Lower leg skin (tissue), 4 donors: ENCODE measurements around the gene WNT6. TPM values are rescaled to one million over a fixed set of nuclear protein-coding genes. Genes with fewer than 3 reads are reported as not detected.

Experiments
- DNase-seq, 2 donors: peaks; one replicate each; pipeline ENCODE4 v3.0.0-alpha.2; 2019; ENCODE audit warnings: low spot score in 2 of 2
- H3K4me3 ChIP-seq: fragments of 200-600 bp; sonication (generic); 2 replicates; pipeline ENCODE4 v1.5.1; 2017; ENCODE audit warnings: mild to moderate bottlenecking, low read depth; ENCODE audit not compliant: poor library complexity, severe bottlenecking
- CTCF ChIP-seq, 3 donors: fragments of 450-650 bp; IDR thresholded peaks; one replicate each; pipeline ENCODE4 v1.5.1; 2016; ENCODE audit warnings: antibody characterized with exemption in 3 of 3, mild to moderate bottlenecking in 3 of 3, moderate library complexity in 2 of 3
- POLR2A ChIP-seq, 2 donors: fragments of 450-650 bp; IDR thresholded peaks; one replicate each; pipeline ENCODE4 v1.6.1; 2016 to 2017; ENCODE audit warnings: antibody characterized with exemption in 2 of 2, mild to moderate bottlenecking in 1 of 2, moderate library complexity in 1 of 2
- WGBS, 2 donors: methylation state at CpG; one replicate each; pipeline ENCODE4 v1.1.5; 2018; 5-methylcytosine and 5-hydroxymethylcytosine counted together
- intact Hi-C: fragments of 100-400 bp; cut with DNase I; formaldehyde crosslinking; loops from one replicate; pipeline ENCODE4 v1.15.0; 2023; ENCODE audit warnings: low total_unique reads
- total RNA-seq, 4 donors: library from RNA; depleted of rRNA; stranded (reverse); fragments of >200 nt; gene quantifications; one replicate each; pipeline ENCODE4 v1.1.0, GENCODE V29; 2016

The WNT6 gene
- total RNA-seq, 4 donors from 2014 or later, result 1.3 to 5.5 (median 3.7) TPM

- intact Hi-C loops, result no loop called here
- no peak for TF ChIP-seq POLR2A (IDR thresholded peaks at IDR 0.05)
- TF ChIP-seq CTCF (IDR thresholded peaks at IDR 0.05), result no peak
- DNase-seq, result no peak
- 4 to 10% methylated on average over 24 to 52 of the region's 58 CpGs for WGBS, 2 donors
- H3K4me3 ChIP-seq, result peak within 1 kb of the TSS; percentile 12
Measured at GRCh38 chr2:218880102-218880858, 20.7 kb downstream of the WNT6 start, which contains the start of gene WNT10A. Gene WNT10A, plus strand, starts transcription at chr2:218880852. Its CDS starts 144 bp downstream, at chr2:218880996.

GRCh38 chr2:218880859-218881594 lies 21.4 kb downstream of the WNT6 start:
- TF ChIP-seq POLR2A (IDR thresholded peaks at IDR 0.05) (no peak), CTCF (IDR thresholded peaks at IDR 0.05) (no peak)
- WGBS, 2 donors, result 28 to 48% methylated on average over 3 to 23 of the region's 24 CpGs
- no peak for DNase-seq
- intact Hi-C loops, result no loop called here
- peak overlapping the region; percentile 12 for H3K4me3 ChIP-seq

- intact Hi-C loops, result no loop called here
- no peak for DNase-seq
- H3K4me3 ChIP-seq, result no peak overlapping the region
- WGBS, 2 donors, result 48 to 62% methylated on average over 5 to 13 of the region's 13 CpGs
- no peak for TF ChIP-seq CTCF (IDR thresholded peaks at IDR 0.05)
- no peak for TF ChIP-seq POLR2A (IDR thresholded peaks at IDR 0.05)
Measured at GRCh38 chr2:218881744-218882460, 22.3 kb downstream of the WNT6 start.

GRCh38 chr2:218882461-218882816 lies 22.8 kb downstream of the WNT6 start:
- TF ChIP-seq POLR2A (IDR thresholded peaks at IDR 0.05), result no peak
- no peak for TF ChIP-seq CTCF (IDR thresholded peaks at IDR 0.05)
- no peak overlapping the region for H3K4me3 ChIP-seq
- DNase-seq, result no peak
- 58 to 79% methylated on average over 1 of the region's 1 CpG for WGBS, 2 donors
- intact Hi-C loops, result no loop called here

- TF ChIP-seq POLR2A (IDR thresholded peaks at IDR 0.05) (no peak), CTCF (IDR thresholded peaks at IDR 0.05) (no peak)
- H3K4me3 ChIP-seq, result no peak overlapping the region
- intact Hi-C loops, result no loop called here
- DNase-seq, result no peak
- WGBS, 2 donors, result 24 to 37% methylated on average over 4 of the region's 4 CpGs
Measured at GRCh38 chr2:218882866-218883366, 23.3 kb downstream of the WNT6 start.
